ENCODE results near the gene USP7. TPM values are rescaled to one million over a fixed set of nuclear protein-coding genes. Genes with fewer than 3 reads are reported as not detected.
"Not testable (repeated sequence)": the region's sequence is repeated elsewhere in the genome, so short reads cannot be mapped to it uniquely, and the experiment has no call there.

Gene USP7
- total RNA-seq, 4 donors from 2014 or later, result 58.8 to 94.3 (median 82.4) TPM

GRCh38 chr16:8921347-8921984, 42.2 kb downstream of the USP7 start:
- peaks cover 0 to 76% of the 10 kb centered on the region in 2 donors for H3K36me3 ChIP-seq
- WGBS, 2 donors (ENCODE audit: low coverage in 1 of 2), result 82 to 87% methylated on average over 5 to 6 of the region's 10 CpGs

GRCh38 chr16:8920645-8921346, 42.9 kb downstream of the USP7 start:
- Histone ChIP-seq H3K27me3 (no peaks in the 10 kb centered on the region), H3K27ac (no peak overlapping the region), H3K4me3 (no peak overlapping the region), H3K9me3 (no peaks in the 10 kb centered on the region), H3K4me1 (peaks cover 0 to 9% (median 0%) of the 10 kb centered on the region in 3 donors), H3K36me3 (peaks cover 0 to 78% of the 10 kb centered on the region in 2 donors)
- no peak for ATAC-seq
- WGBS, 2 donors (ENCODE audit: low coverage in 1 of 2), result 77 to 81% methylated on average over 6 of the region's 6 CpGs
- no peak for TF ChIP-seq EP300 (IDR thresholded peaks at IDR 0.05)
- no peak for TF ChIP-seq CTCF (IDR thresholded peaks at IDR 0.05)

More at GRCh38 chr16:8921347-8921984, 42.2 kb downstream of the USP7 start:
- TF ChIP-seq POLR2A (IDR thresholded peaks at IDR 0.05) (no peak), EP300 (IDR thresholded peaks at IDR 0.05) (no peak), CTCF (IDR thresholded peaks at IDR 0.05) (no peak), POLR2AphosphoS5 (IDR thresholded peaks at IDR 0.05) (no peak)
- Histone ChIP-seq H3K4me3 (no peak overlapping the region), H3K27me3 (no peaks in the 10 kb centered on the region), H3K27ac (no peak overlapping the region), H3K9me3 (no peaks in the 10 kb centered on the region), H3K4me1 (peaks cover 0 to 9% (median 0%) of the 10 kb centered on the region in 3 donors)
- no peak for ATAC-seq

GRCh38 chr16:8919934-8920462, 43.7 kb downstream of the USP7 start:
- Histone ChIP-seq H3K36me3 (peaks cover 0 to 86% of the 10 kb centered on the region in 2 donors), H3K27ac (no peak overlapping the region), H3K9me3 (no peaks in the 10 kb centered on the region), H3K27me3 (no peaks in the 10 kb centered on the region), H3K4me3 (no peak overlapping the region), H3K4me1 (peaks cover 0 to 9% (median 0%) of the 10 kb centered on the region in 3 donors)
- TF ChIP-seq CTCF (IDR thresholded peaks at IDR 0.05) (no peak), POLR2A (IDR thresholded peaks at IDR 0.05) (no peak), POLR2AphosphoS5 (IDR thresholded peaks at IDR 0.05) (no peak), EP300 (IDR thresholded peaks at IDR 0.05) (no peak)
- WGBS, 2 donors (ENCODE audit: low coverage in 1 of 2), result 92 to 93% methylated on average over 10 to 11 of the region's 11 CpGs
- ATAC-seq, result no peak

GRCh38 chr16:8919089-8919933, 44.4 kb downstream of the USP7 start:
- H3K9me3 ChIP-seq, result no peaks in the 10 kb centered on the region
- peaks cover 0 to 6% (median 0%) of the 10 kb centered on the region in 3 donors for H3K4me1 ChIP-seq
- no peak for TF ChIP-seq CTCF (IDR thresholded peaks at IDR 0.05)
- no peak for TF ChIP-seq POLR2A (IDR thresholded peaks at IDR 0.05)
- no peak for TF ChIP-seq POLR2AphosphoS5 (IDR thresholded peaks at IDR 0.05)
- TF ChIP-seq EP300 (IDR thresholded peaks at IDR 0.05), result no peak
- H3K4me3 ChIP-seq, result no peak overlapping the region
- H3K36me3 ChIP-seq, result peaks cover 0 to 92% of the 10 kb centered on the region in 2 donors
- no peaks in the 10 kb centered on the region for H3K27me3 ChIP-seq
- no peak for ATAC-seq
- H3K27ac ChIP-seq, result no peak overlapping the region
- WGBS, 2 donors (ENCODE audit: low coverage in 1 of 2), result 68 to 84% methylated on average over 8 to 10 of the region's 18 CpGs

- H3K36me3 ChIP-seq, result peaks cover 0 to 100% of the 10 kb centered on the region in 2 donors
- not testable (repeated sequence) for H3K9me3 ChIP-seq, H3K27ac ChIP-seq, H3K27me3 ChIP-seq, H3K4me3 ChIP-seq, H3K4me1 ChIP-seq, ATAC-seq
- 95 to 100% methylated on average over 1 to 4 of the region's 10 CpGs for WGBS, 2 donors (ENCODE audit: low coverage in 1 of 2)
Observed at GRCh38 chr16:8917336-8917735, 46.4 kb downstream of the USP7 start.

Data from gastroesophageal sphincter (tissue), 4 donors.